ENCODE results near the gene BAAT. TPM values are rescaled to one million over a fixed set of nuclear protein-coding genes. Genes with fewer than 3 reads are reported as not detected.

Gene BAAT
- total RNA-seq, 4 donors from 2014 or later, result not detected

GRCh38 chr9:101427957-101428655 is 43.3 kb upstream of the BAAT start:
- Histone ChIP-seq H3K9me3 (no peaks in the 10 kb centered on the region), H3K4me1 (no peaks in the 10 kb centered on the region), H3K27ac (no peak overlapping the region), H3K4me3 (no peak overlapping the region), H3K27me3 (no peaks in the 10 kb centered on the region), H3K36me3 (no peaks in the 10 kb centered on the region)
- no peak for DNase-seq
- intact Hi-C loops (cut with DNase I), result no loop called here
- WGBS, 2 donors, result 73 to 78% methylated on average over 3 of the region's 3 CpGs
- no peak for TF ChIP-seq POLR2A (IDR thresholded peaks at IDR 0.05)
- no peak for TF ChIP-seq CTCF (IDR thresholded peaks at IDR 0.05)

- no peak overlapping the region for H3K27ac ChIP-seq
- H3K36me3 ChIP-seq, result no peaks in the 10 kb centered on the region
- no peak for DNase-seq
- TF ChIP-seq POLR2A (IDR thresholded peaks at IDR 0.05) (no peak), CTCF (IDR thresholded peaks at IDR 0.05) (no peak)
- H3K4me1 ChIP-seq, result no peaks in the 10 kb centered on the region
- no peaks in the 10 kb centered on the region for H3K9me3 ChIP-seq
- WGBS, 2 donors, result 79 to 81% methylated on average over 6 to 8 of the region's 8 CpGs
- no peaks in the 10 kb centered on the region for H3K27me3 ChIP-seq
- no peak overlapping the region for H3K4me3 ChIP-seq
- intact Hi-C loops (cut with DNase I), result no loop called here
These were observed 42.6 kb upstream of the BAAT start for GRCh38 chr9:101427358-101427757.

- no peak overlapping the region for H3K27ac ChIP-seq
- peaks cover 0 to 13% (median 13%) of the 10 kb centered on the region in 3 donors for H3K9me3 ChIP-seq
- TF ChIP-seq POLR2A (IDR thresholded peaks at IDR 0.05) (no peak), CTCF (IDR thresholded peaks at IDR 0.05) (no peak)
- H3K4me1 ChIP-seq, result no peaks in the 10 kb centered on the region
- no peaks in the 10 kb centered on the region for H3K36me3 ChIP-seq
- no peaks in the 10 kb centered on the region for H3K27me3 ChIP-seq
- intact Hi-C loops (cut with DNase I), result no loop called here
- H3K4me3 ChIP-seq, result no peak overlapping the region
- WGBS, 2 donors, result 71 to 82% methylated on average over 4 to 5 of the region's 5 CpGs
- DNase-seq, result no peak
These were observed 36.9 kb upstream of the BAAT start for GRCh38 chr9:101421653-101422065.

GRCh38 chr9:101419863-101420262 is 35.1 kb upstream of the BAAT start:
- Histone ChIP-seq H3K4me3 (no peak overlapping the region), H3K4me1 (no peaks in the 10 kb centered on the region), H3K27ac (no peak overlapping the region), H3K27me3 (no peaks in the 10 kb centered on the region), H3K9me3 (peaks cover 0 to 23% (median 13%) of the 10 kb centered on the region in 3 donors), H3K36me3 (no peaks in the 10 kb centered on the region)
- intact Hi-C loops (cut with DNase I), result no loop called here
- WGBS, 2 donors, result 68 to 90% methylated on average over 2 of the region's 2 CpGs
- no peak for TF ChIP-seq CTCF (IDR thresholded peaks at IDR 0.05)
- no peak for TF ChIP-seq POLR2A (IDR thresholded peaks at IDR 0.05)
- no peak for DNase-seq

- no peak overlapping the region for H3K4me3 ChIP-seq
- TF ChIP-seq CTCF (IDR thresholded peaks at IDR 0.05) (no peak), POLR2A (IDR thresholded peaks at IDR 0.05) (no peak)
- H3K4me1 ChIP-seq, result no peaks in the 10 kb centered on the region
- no peak for DNase-seq
- intact Hi-C loops (cut with DNase I), result no loop called here
- 56 to 58% methylated on average over 7 of the region's 7 CpGs for WGBS, 2 donors
- H3K27ac ChIP-seq, result no peak overlapping the region
- no peaks in the 10 kb centered on the region for H3K36me3 ChIP-seq
- H3K27me3 ChIP-seq, result no peaks in the 10 kb centered on the region
- H3K9me3 ChIP-seq, result peaks cover 0 to 33% (median 14%) of the 10 kb centered on the region in 3 donors
These were observed 34.0 kb upstream of the BAAT start for GRCh38 chr9:101418518-101419430.

Measured in esophagus squamous epithelium (tissue), 5 donors.